Measurements from ENCODE around the gene TBXA2R.

DNA sequence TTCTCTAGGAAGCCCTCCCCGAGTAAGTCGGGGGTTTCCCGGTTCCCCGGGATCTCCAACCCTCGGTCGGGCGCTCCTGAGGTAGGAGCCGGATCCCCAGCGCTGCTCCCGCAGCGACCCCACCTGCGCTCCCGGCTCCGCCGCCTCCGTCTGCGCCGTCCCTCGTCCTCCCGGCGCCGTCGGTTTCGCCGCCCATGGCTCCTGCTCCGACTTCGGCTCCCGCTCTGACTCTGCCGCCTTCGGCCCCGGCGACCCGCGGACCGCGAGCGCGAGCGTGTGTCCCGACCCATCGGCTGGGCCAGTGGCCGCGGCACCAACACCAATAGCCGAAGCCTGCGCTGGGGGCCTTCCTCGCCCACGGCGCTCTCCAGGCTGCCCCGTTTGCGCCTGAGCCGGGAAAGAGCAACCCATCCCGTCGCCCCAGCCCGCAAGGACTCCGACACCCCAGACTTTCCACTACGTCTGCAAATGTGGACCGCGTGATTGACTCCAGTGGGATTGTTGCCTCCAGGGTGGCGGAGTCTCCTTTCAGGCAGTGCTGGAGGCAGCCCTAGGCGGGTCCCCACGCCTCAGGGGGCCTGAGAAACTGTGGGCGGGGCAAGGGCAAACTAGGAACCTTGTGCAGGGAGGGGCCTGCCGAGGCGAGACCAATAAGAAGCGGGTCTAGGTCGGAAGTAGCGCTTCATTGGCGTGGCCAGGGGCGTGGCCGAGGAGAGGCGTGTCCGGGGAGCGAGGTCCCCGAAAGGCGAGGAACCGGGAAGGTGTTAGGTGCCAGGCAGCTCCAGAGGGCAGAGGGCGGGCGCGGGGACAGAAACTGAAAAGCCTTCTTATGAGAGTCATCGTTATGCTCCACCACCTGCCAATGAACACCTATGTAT is 20.0 kb upstream of the TBXA2R start, which contains the start of gene CACTIN:
- TF ChIP-seq CTCF (IDR thresholded peaks at IDR 0.05) (no peak), ZFX (IDR thresholded peaks at IDR 0.05; ENCODE audit: borderline replicate concordance) (no peak)

All from 22Rv1 (cell line).